CD4-positive, alpha-beta T cell (primary cell): ENCODE results near the gene SDR42E1. TPM values are rescaled to one million over a fixed set of nuclear protein-coding genes. Genes with fewer than 3 reads are reported as not detected.

ENCODE experiments used
- ATAC-seq: fragments of 200-7000 bp; cut with Tn5 transposase; one replicate; pipeline ENCODE4 v1.10.0; 2022; ENCODE audit warnings: mild to moderate bottlenecking; ENCODE audit not compliant: poor library complexity
- CTCF ChIA-PET: fragments of 350-600 bp; sonication (Branson Sonifier 250); formaldehyde crosslinking; loops from one replicate; lab custom pipeline; 2021; ENCODE audit warnings: antibody characterized with exemption, inconsistent platforms; lab: Charles Lee
- POLR2A ChIA-PET: fragments of 350-600 bp; sonication (Branson Sonifier 250); formaldehyde crosslinking; loops from one replicate; lab custom pipeline; 2021; ENCODE audit warnings: antibody characterized with exemption, inconsistent platforms; lab: Charles Lee
- DNase-seq, 14 experiments: peaks; one replicate each; pipeline ENCODE4 v3.0.0-alpha.2; 2013 to 2020; ENCODE audit warnings: mixed read lengths in 2 of 14
- H3K27ac ChIP-seq, 2 donors: one replicate each; pipeline versions ENCODE4 v1.5.1 to v1.7.0; 2013; ENCODE audit warnings: low read length in 2 of 2, low read depth in 1 of 2, mild to moderate bottlenecking in 1 of 2
- H3K27me3 ChIP-seq, 2 experiments: 1 replicate in 1 of 2; 2 replicates in 1 of 2; pipeline versions ENCODE4 v1.6.1 to v1.7.0; 2013; ENCODE audit warnings: low read length in 2 of 2, control low read depth in 1 of 2, mild to moderate bottlenecking in 1 of 2, moderate library complexity in 1 of 2; ENCODE audit not compliant: insufficient read depth in 2 of 2, control insufficient read depth in 1 of 2
- H3K36me3 ChIP-seq: one replicate; pipeline ENCODE4 v1.6.1; 2013; ENCODE audit warnings: low read length, control low read depth; ENCODE audit not compliant: insufficient read depth
- H3K4me1 ChIP-seq: one replicate; pipeline ENCODE4 v1.6.1; 2013; ENCODE audit warnings: low read length, control low read depth; ENCODE audit not compliant: insufficient read depth
- H3K4me3 ChIP-seq: one replicate; pipeline ENCODE4 v1.5.1; 2013; ENCODE audit warnings: mild to moderate bottlenecking, low read length, moderate library complexity
- H3K9me3 ChIP-seq, 2 experiments: 1 replicate in 1 of 2; 2 replicates in 1 of 2; pipeline versions ENCODE4 v1.6.1 to v1.7.0; 2013; ENCODE audit warnings: low read length in 2 of 2, mild to moderate bottlenecking in 2 of 2, control low read depth in 1 of 2, moderate library complexity in 1 of 2; ENCODE audit not compliant: control insufficient read depth in 1 of 2, insufficient read depth in 1 of 2
- H3K27ac Mint-ChIP-seq: one replicate; pipeline ENCODE4 v1.8.0; 2020; ENCODE audit warnings: mixed read lengths
- H3K27me3 Mint-ChIP-seq: one replicate; pipeline ENCODE4 v1.8.0; 2021; ENCODE audit warnings: mixed read lengths
- H3K36me3 Mint-ChIP-seq: one replicate; pipeline ENCODE4 v1.8.0; 2021; ENCODE audit warnings: low read depth, mixed read lengths
- H3K4me1 Mint-ChIP-seq: one replicate; pipeline ENCODE4 v1.8.0; 2021; ENCODE audit warnings: low read depth, mixed read lengths
- H3K4me3 Mint-ChIP-seq: one replicate; pipeline ENCODE4 v1.8.0; 2020; ENCODE audit warnings: mild to moderate bottlenecking, mixed read lengths
- H3K9me3 Mint-ChIP-seq: one replicate; pipeline ENCODE4 v1.8.0; 2020; ENCODE audit warnings: mixed read lengths
- CTCF ChIP-seq: fragments of 200-600 bp; IDR thresholded peaks from one replicate; pipeline ENCODE4 v1.8.0; 2022; ENCODE audit warnings: antibody characterized with exemption, mild to moderate bottlenecking
- intact Hi-C, 2 experiments: fragments of 100-400 bp; cut with DNase I in 1 of 2; cut with micrococcal nuclease in 1 of 2; formaldehyde crosslinking; loops; one replicate each; pipeline versions ENCODE4 v1.15.1 to v1.9.0; 2023 to 2025; cut with DNase I, micrococcal nuclease
- total RNA-seq, 174 experiments: library from RNA in 2 of 174; stranded (reverse) in 2 of 174; gene quantifications; one replicate each; pipeline ENCODE4 v1.2.3 and lab custom pipeline; 2021 to 2026

The SDR42E1 gene
- total RNA-seq, 2 experiments from 2014 or later: 4.5 to 7.6 TPM

- peaks cover 23% of the 10 kb centered on the region for H3K4me1 Mint-ChIP-seq
- Histone ChIP-seq H3K9me3 (peaks cover 8 to 9% of the 10 kb centered on the region in 2 experiments), H3K4me3 (no peak overlapping the region), H3K4me1 (peaks cover 2% of the 10 kb centered on the region), H3K27ac (no peak overlapping the region), H3K27me3 (no peaks in the 10 kb centered on the region), H3K36me3 (peaks cover 12% of the 10 kb centered on the region)
- H3K4me3 Mint-ChIP-seq: no peak overlapping the region
- H3K9me3 Mint-ChIP-seq: peaks cover 2% of the 10 kb centered on the region
- no peak for TF ChIP-seq CTCF
- DNase-seq: no peak
- intact Hi-C loops: no loop called here
- no peaks in the 10 kb centered on the region for H3K27me3 Mint-ChIP-seq
- peaks cover 80% of the 10 kb centered on the region for H3K36me3 Mint-ChIP-seq
- H3K27ac Mint-ChIP-seq: no peak overlapping the region
- ChIA-PET CTCF (no interaction called here), POLR2A (no interaction called here)
- no peak for ATAC-seq
These were observed 6.0 kb downstream of the SDR42E1 start for GRCh38 chr16:82005027-82005830.

GRCh38 chr16:82004601-82005000 lies 6.7 kb downstream of the SDR42E1 start:
- H3K27ac ChIP-seq: no peak overlapping the region
- ATAC-seq (no peak), DNase-seq (no peak)
- no peaks in the 10 kb centered on the region for H3K4me1 ChIP-seq
- Mint-ChIP-seq H3K27ac (no peak overlapping the region), H3K4me1 (peaks cover 19% of the 10 kb centered on the region), H3K9me3 (peaks cover 2% of the 10 kb centered on the region), H3K4me3 (no peak overlapping the region), H3K36me3 (peaks cover 80% of the 10 kb centered on the region), H3K27me3 (no peaks in the 10 kb centered on the region)
- TF ChIP-seq CTCF: no peak
- intact Hi-C loops: no loop called here
- no peaks in the 10 kb centered on the region for H3K27me3 ChIP-seq
- peaks cover 8 to 9% of the 10 kb centered on the region in 2 experiments for H3K9me3 ChIP-seq
- CTCF ChIA-PET: no interaction called here
- POLR2A ChIA-PET: no interaction called here
- H3K4me3 ChIP-seq: no peak overlapping the region
- H3K36me3 ChIP-seq: peaks cover 17% of the 10 kb centered on the region

DNA sequence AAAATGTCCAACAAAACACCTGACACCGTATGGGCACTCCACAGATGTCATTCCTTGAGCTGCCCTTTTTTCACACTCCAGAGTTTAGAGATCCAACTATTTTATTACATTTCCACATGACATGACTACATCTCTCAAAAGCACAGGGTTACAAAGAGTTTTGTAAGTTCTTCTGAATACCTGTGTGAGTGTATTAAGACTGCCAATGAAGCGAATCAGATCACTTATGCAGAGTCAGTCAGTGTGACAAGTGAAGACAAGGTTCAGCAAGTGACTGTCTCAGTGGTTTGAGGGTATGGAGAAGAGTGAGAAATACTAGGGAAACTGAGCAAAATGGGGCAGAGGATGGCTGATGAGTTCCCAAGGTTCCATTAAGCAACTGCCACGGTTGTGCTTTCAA lies 8.4 kb downstream of the SDR42E1 start:
- no peak for ATAC-seq
- H3K27me3 ChIP-seq: no peaks in the 10 kb centered on the region
- POLR2A ChIA-PET: no interaction called here
- H3K27me3 Mint-ChIP-seq: no peaks in the 10 kb centered on the region
- H3K36me3 ChIP-seq: peaks cover 32% of the 10 kb centered on the region
- no peaks in the 10 kb centered on the region for H3K9me3 Mint-ChIP-seq
- no peak for TF ChIP-seq CTCF
- intact Hi-C loops: no loop called here
- H3K4me3 ChIP-seq: no peak overlapping the region
- H3K36me3 Mint-ChIP-seq: peaks cover 81% of the 10 kb centered on the region
- H3K4me3 Mint-ChIP-seq: no peak overlapping the region
- H3K27ac Mint-ChIP-seq: no peak overlapping the region
- no peaks in the 10 kb centered on the region for H3K4me1 ChIP-seq
- DNase-seq: no peak
- no peaks in the 10 kb centered on the region for H3K9me3 ChIP-seq
- CTCF ChIA-PET: no interaction called here
- no peak overlapping the region for H3K27ac ChIP-seq
- H3K4me1 Mint-ChIP-seq: peaks cover 15% of the 10 kb centered on the region
